Measurements from ENCODE around the gene SORBS2.

SORBS2 gene

DNA sequence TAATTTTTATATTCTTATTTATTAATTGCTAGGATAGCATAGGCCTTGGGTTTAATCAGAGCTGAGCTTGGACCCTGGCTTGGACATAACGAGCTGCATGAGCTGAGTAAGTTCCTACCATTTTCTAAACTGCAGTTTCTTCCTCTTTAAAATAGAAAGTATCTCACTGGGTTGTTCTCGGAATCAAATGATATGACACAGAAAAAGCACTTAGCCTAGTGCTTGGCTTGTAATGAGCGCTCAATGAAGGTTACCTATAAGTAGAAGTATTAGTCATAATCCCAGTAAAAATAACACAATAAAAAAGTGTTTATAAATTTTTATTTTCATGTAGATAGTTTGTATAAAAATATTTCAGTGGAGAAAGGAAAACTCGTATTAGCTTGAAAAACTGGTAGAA is 163.4 kb downstream of the SORBS2 start:
- DNase-seq, result no peak
- no peak overlapping the region for H4K12ac ChIP-seq (ENCODE audit: low read depth, low read length)
- H3K79me2 ChIP-seq (ENCODE audit: control insufficient read depth, insufficient read depth, low read length, poor library complexity), result no peaks in the 10 kb centered on the region
- no peak overlapping the region for H3K14ac ChIP-seq (ENCODE audit: low read length)
- H4K91ac ChIP-seq (ENCODE audit: low read depth, low read length), result no peak overlapping the region
- H3K27me3 ChIP-seq (ENCODE audit: insufficient read depth, low read length), result no peaks in the 10 kb centered on the region
- H2AK5ac ChIP-seq (ENCODE audit: low read length), result no peak overlapping the region
- H4K8ac ChIP-seq (ENCODE audit: low read depth, low read length), result no peak overlapping the region
- H2AFZ ChIP-seq (ENCODE audit: insufficient read depth, low read length, poor library complexity), result no peak overlapping the region
- H2BK12ac ChIP-seq (ENCODE audit: low read length), result no peak overlapping the region
- H2BK120ac ChIP-seq (ENCODE audit: insufficient read depth, low read length, poor library complexity), result no peak overlapping the region
- H3K36me3 ChIP-seq (ENCODE audit: control insufficient read depth in 1 of 2, insufficient read depth in 2 of 2, low read length in 2 of 2), result no peaks in the 10 kb centered on the region
- H3K18ac ChIP-seq (ENCODE audit: low read length), result no peak overlapping the region
- no peak overlapping the region for H2BK5ac ChIP-seq (ENCODE audit: low read depth, low read length, poor library complexity)
- no peaks in the 10 kb centered on the region for H3K79me1 ChIP-seq (ENCODE audit: low read length)
- no peak overlapping the region for H3K9ac ChIP-seq (ENCODE audit: low read length)
- H3K9me3 ChIP-seq (ENCODE audit: insufficient read depth, low read depth, low read length), result no peaks in the 10 kb centered on the region
- H3K4ac ChIP-seq (ENCODE audit: low read depth, low read length), result no peak overlapping the region
- H3K4me3 ChIP-seq (ENCODE audit: low read depth, low read length), result no peak overlapping the region
- no peak overlapping the region for H3K27ac ChIP-seq (ENCODE audit: low read depth, low read length)
- peaks cover 0 to 2% of the 10 kb centered on the region in 2 experiments for H3K4me1 ChIP-seq (ENCODE audit: control insufficient read depth in 1 of 2, insufficient read depth in 2 of 2, low read length in 2 of 2)
- H3K23ac ChIP-seq (ENCODE audit: low read length), result no peak overlapping the region
- no peak overlapping the region for H3K4me2 ChIP-seq (ENCODE audit: low read length)
- WGBS (ENCODE audit: extremely low coverage, insufficient coverage, insufficient read length), result no CpG with 5 or more reads among the region's 4 CpGs

- H3K36me3 ChIP-seq (ENCODE audit: control insufficient read depth in 1 of 2, insufficient read depth in 2 of 2, low read length in 2 of 2), result no peaks in the 10 kb centered on the region
- H4K8ac ChIP-seq (ENCODE audit: low read depth, low read length), result no peak overlapping the region
- H3K4me3 ChIP-seq (ENCODE audit: low read depth, low read length), result no peak overlapping the region
- H3K4me1 ChIP-seq (ENCODE audit: control insufficient read depth in 1 of 2, insufficient read depth in 2 of 2, low read length in 2 of 2), result no peaks in the 10 kb centered on the region
- no peaks in the 10 kb centered on the region for H3K9me3 ChIP-seq (ENCODE audit: insufficient read depth, low read depth, low read length)
- H3K4ac ChIP-seq (ENCODE audit: low read depth, low read length), result no peak overlapping the region
- no peak overlapping the region for H2BK12ac ChIP-seq (ENCODE audit: low read length)
- H4K91ac ChIP-seq (ENCODE audit: low read depth, low read length), result no peak overlapping the region
- H3K4me2 ChIP-seq (ENCODE audit: low read length), result no peak overlapping the region
- no peak overlapping the region for H2BK120ac ChIP-seq (ENCODE audit: insufficient read depth, low read length, poor library complexity)
- H3K18ac ChIP-seq (ENCODE audit: low read length), result no peak overlapping the region
- H3K79me2 ChIP-seq (ENCODE audit: control insufficient read depth, insufficient read depth, low read length, poor library complexity), result no peaks in the 10 kb centered on the region
- H2BK5ac ChIP-seq (ENCODE audit: low read depth, low read length, poor library complexity), result no peak overlapping the region
- no peaks in the 10 kb centered on the region for H3K27me3 ChIP-seq (ENCODE audit: insufficient read depth, low read length)
- DNase-seq, result no peak
- H3K27ac ChIP-seq (ENCODE audit: low read depth, low read length), result no peak overlapping the region
- no CpG with 5 or more reads among the region's 1 CpG for WGBS (ENCODE audit: extremely low coverage, insufficient coverage, insufficient read length)
- H3K23ac ChIP-seq (ENCODE audit: low read length), result no peak overlapping the region
- no peak overlapping the region for H2AFZ ChIP-seq (ENCODE audit: insufficient read depth, low read length, poor library complexity)
- no peak overlapping the region for H3K9ac ChIP-seq (ENCODE audit: low read length)
- H2AK5ac ChIP-seq (ENCODE audit: low read length), result no peak overlapping the region
- H4K12ac ChIP-seq (ENCODE audit: low read depth, low read length), result no peak overlapping the region
- no peaks in the 10 kb centered on the region for H3K79me1 ChIP-seq (ENCODE audit: low read length)
- H3K14ac ChIP-seq (ENCODE audit: low read length), result no peak overlapping the region
Measured at GRCh38 chr4:185645403-185645802, 166.6 kb downstream of the SORBS2 start.

- H4K91ac ChIP-seq (ENCODE audit: low read depth, low read length), result no peak overlapping the region
Measured at GRCh38 chr4:185644408-185644807, 167.6 kb downstream of the SORBS2 start.

DNA sequence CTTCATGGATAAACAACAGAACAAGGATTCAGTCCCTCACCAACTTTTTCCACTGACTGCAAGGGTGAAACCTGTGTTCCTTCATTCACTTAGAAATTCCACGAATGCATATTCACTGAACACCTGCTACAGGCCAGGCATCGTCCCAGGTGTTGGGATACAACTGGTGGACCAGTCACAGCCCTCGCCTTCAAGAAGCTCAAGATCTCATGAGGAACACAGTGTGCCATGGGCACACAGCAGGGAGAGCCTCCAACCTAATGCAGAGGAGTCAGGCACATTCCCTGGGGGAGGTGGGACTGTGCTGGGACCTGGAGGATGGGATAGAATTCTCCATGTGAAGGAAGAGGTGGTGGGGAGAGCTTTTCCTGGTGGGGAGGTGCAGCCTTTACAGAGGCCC is 169.1 kb downstream of the SORBS2 start:
- no peak for DNase-seq
- H2BK120ac ChIP-seq (ENCODE audit: insufficient read depth, low read length, poor library complexity), result no peak overlapping the region
- no peak overlapping the region for H3K4me3 ChIP-seq (ENCODE audit: low read depth, low read length)
- no peak overlapping the region for H3K27ac ChIP-seq (ENCODE audit: low read depth, low read length)
- no peak overlapping the region for H2AFZ ChIP-seq (ENCODE audit: insufficient read depth, low read length, poor library complexity)
- no peak overlapping the region for H3K4ac ChIP-seq (ENCODE audit: low read depth, low read length)
- WGBS (ENCODE audit: extremely low coverage, insufficient coverage, insufficient read length), result no CpG with 5 or more reads among the region's 3 CpGs
- H2BK12ac ChIP-seq (ENCODE audit: low read length), result no peak overlapping the region
- H4K91ac ChIP-seq (ENCODE audit: low read depth, low read length), result no peak overlapping the region
- H2AK5ac ChIP-seq (ENCODE audit: low read length), result no peak overlapping the region
- no peak overlapping the region for H4K12ac ChIP-seq (ENCODE audit: low read depth, low read length)
- no peaks in the 10 kb centered on the region for H3K79me1 ChIP-seq (ENCODE audit: low read length)
- no peak overlapping the region for H3K9ac ChIP-seq (ENCODE audit: low read length)
- H3K79me2 ChIP-seq (ENCODE audit: control insufficient read depth, insufficient read depth, low read length, poor library complexity), result no peaks in the 10 kb centered on the region
- H3K9me3 ChIP-seq (ENCODE audit: insufficient read depth, low read depth, low read length), result peaks cover 1% of the 10 kb centered on the region
- H3K23ac ChIP-seq (ENCODE audit: low read length), result no peak overlapping the region
- H3K27me3 ChIP-seq (ENCODE audit: insufficient read depth, low read length), result no peaks in the 10 kb centered on the region
- no peak overlapping the region for H3K4me2 ChIP-seq (ENCODE audit: low read length)
- no peak overlapping the region for H4K8ac ChIP-seq (ENCODE audit: low read depth, low read length)
- H2BK5ac ChIP-seq (ENCODE audit: low read depth, low read length, poor library complexity), result no peak overlapping the region
- H3K36me3 ChIP-seq (ENCODE audit: control insufficient read depth in 1 of 2, insufficient read depth in 2 of 2, low read length in 2 of 2), result no peaks in the 10 kb centered on the region
- H3K18ac ChIP-seq (ENCODE audit: low read length), result no peak overlapping the region
- no peak overlapping the region for H3K14ac ChIP-seq (ENCODE audit: low read length)
- H3K4me1 ChIP-seq (ENCODE audit: control insufficient read depth in 1 of 2, insufficient read depth in 2 of 2, low read length in 2 of 2), result no peaks in the 10 kb centered on the region

More at GRCh38 chr4:185644408-185644807, 167.6 kb downstream of the SORBS2 start:
- Histone ChIP-seq H3K4me1 (ENCODE audit: control insufficient read depth in 1 of 2, insufficient read depth in 2 of 2, low read length in 2 of 2) (no peaks in the 10 kb centered on the region), H3K14ac (ENCODE audit: low read length) (no peak overlapping the region), H3K27me3 (ENCODE audit: insufficient read depth, low read length) (no peaks in the 10 kb centered on the region), H4K12ac (ENCODE audit: low read depth, low read length) (no peak overlapping the region), H3K36me3 (ENCODE audit: control insufficient read depth in 1 of 2, insufficient read depth in 2 of 2, low read length in 2 of 2) (no peaks in the 10 kb centered on the region), H2BK120ac (ENCODE audit: insufficient read depth, low read length, poor library complexity) (no peak overlapping the region), H3K18ac (ENCODE audit: low read length) (no peak overlapping the region), H4K8ac (ENCODE audit: low read depth, low read length) (no peak overlapping the region), H2BK12ac (ENCODE audit: low read length) (no peak overlapping the region), H3K23ac (ENCODE audit: low read length) (no peak overlapping the region), H3K79me1 (ENCODE audit: low read length) (no peaks in the 10 kb centered on the region), H3K79me2 (ENCODE audit: control insufficient read depth, insufficient read depth, low read length, poor library complexity) (no peaks in the 10 kb centered on the region), H3K9ac (ENCODE audit: low read length) (no peak overlapping the region), H3K4me2 (ENCODE audit: low read length) (no peak overlapping the region), H2AFZ (ENCODE audit: insufficient read depth, low read length, poor library complexity) (no peak overlapping the region), H3K27ac (ENCODE audit: low read depth, low read length) (no peak overlapping the region), H2BK5ac (ENCODE audit: low read depth, low read length, poor library complexity) (no peak overlapping the region), H3K4me3 (ENCODE audit: low read depth, low read length) (no peak overlapping the region), H3K9me3 (ENCODE audit: insufficient read depth, low read depth, low read length) (no peaks in the 10 kb centered on the region), H3K4ac (ENCODE audit: low read depth, low read length) (no peak overlapping the region), H2AK5ac (ENCODE audit: low read length) (no peak overlapping the region)
- DNase-seq, result no peak
- WGBS (ENCODE audit: extremely low coverage, insufficient coverage, insufficient read length), result no CpG with 5 or more reads among the region's 4 CpGs

Measured in trophoblast cell (in vitro differentiated cells and primary cell).